HepG2 (cell line): ENCODE data around the gene SCAMP3. TPM values are rescaled to one million over a fixed set of nuclear protein-coding genes. Genes with fewer than 3 reads are reported as not detected.
A peak's percentile ranks its signal among the peaks of the same experiment; 100 is the strongest.
"Not testable (repeated sequence)": the region's sequence is repeated elsewhere in the genome, so short reads cannot be mapped to it uniquely, and the experiment has no call there.

Experiments
- ATAC-seq: fragments of 200-7000 bp; cut with Tn5 transposase; 3 replicates; pipeline ENCODE4 v1.9.1; 2020; ENCODE audit warnings: mild to moderate bottlenecking, moderate library complexity
- BruUV-seq: library from RNA; stranded (reverse); fragments of 400-500 nt; replicated peaks from 2 replicates; lab custom pipeline; 2021; lab: Mats Ljungman, UMichigan
- CTCF ChIA-PET: fragments of 300-600 bp; formaldehyde crosslinking; extraction: SDS; loops from one replicate; lab custom pipeline; 2021; ENCODE audit warnings: low total read pairs, inconsistent platforms, low intra/inter-chr PET ratio; lab: Yijun Ruan, JAX
- POLR2A ChIA-PET: fragments of 350-600 bp; sonication (Branson Sonifier 250); formaldehyde crosslinking; loops from one replicate; lab custom pipeline; 2020; ENCODE audit warnings: antibody characterized with exemption, inconsistent platforms; lab: Yijun Ruan, JAX
- DNase-seq: peaks from one replicate; pipeline ENCODE4 v3.0.0-alpha.2; 2015; ENCODE audit warnings: low spot score
- FAIRE-seq: peaks from 3 replicates; lab custom pipeline; 2011; peaks lifted over from hg19 to GRCh38; lab: Jason Lieb, UNC
- H2AFZ ChIP-seq: one replicate; pipeline ENCODE4 v1.6.1; 2011; ENCODE audit warnings: low read length, inconsistent platforms
- H3K27ac ChIP-seq: fragments of 300-600 bp; 3 replicates; pipeline ENCODE4 v1.8.0; 2011; ENCODE audit warnings: mixed run types, mild to moderate bottlenecking, mixed read lengths, low read length, inconsistent platforms; ENCODE audit not compliant: insufficient read depth; ENCODE audit errors: extremely low read length
- H3K27me3 ChIP-seq, 2 experiments: fragments of 200-600 bp in 1 of 2; 2 replicates in 1 of 2; 3 replicates in 1 of 2; pipeline versions ENCODE4 v1.6.0 to v1.8.0; 2011; ENCODE audit warnings: low read length in 2 of 2, mild to moderate bottlenecking in 2 of 2, moderate library complexity in 2 of 2, inconsistent platforms in 1 of 2; ENCODE audit not compliant: insufficient read depth in 2 of 2, control insufficient read depth in 1 of 2
- H3K36me3 ChIP-seq, 2 experiments: fragments of 200-600 bp in 1 of 2; replicated peaks in 1 of 2; 2 replicates in 1 of 2; 3 replicates in 1 of 2; pipeline versions ENCODE4 v1.5.1 to v1.8.0; 2011; ENCODE audit warnings: low read length in 2 of 2, inconsistent platforms in 1 of 2; ENCODE audit not compliant: insufficient read depth in 2 of 2, control insufficient read depth in 1 of 2
- H3K4me1 ChIP-seq: 2 replicates; pipeline ENCODE4 v1.5.1; 2012; ENCODE audit warnings: low read length, inconsistent platforms; ENCODE audit not compliant: insufficient read depth
- H3K4me2 ChIP-seq: 2 replicates; pipeline ENCODE4 v1.6.0; 2011; ENCODE audit warnings: low read depth, low read length, inconsistent platforms
- H3K4me3 ChIP-seq, 3 experiments: fragments of 200-600 bp in 1 of 3; sonication (generic), shearing (Covaris generic) in 1 of 3; replicated peaks in 1 of 3; 2 replicates each; pipeline ENCODE4 v1.5.1; 2011 to 2016; ENCODE audit warnings: low read length in 3 of 3, inconsistent platforms in 2 of 3, low read depth in 2 of 3, mild to moderate bottlenecking in 2 of 3, control low read depth in 1 of 3, mixed read lengths in 1 of 3; ENCODE audit not compliant: insufficient read depth in 1 of 3
- H3K79me2 ChIP-seq: one replicate; pipeline ENCODE4 v1.6.1; 2011; ENCODE audit warnings: low read length, inconsistent platforms; ENCODE audit not compliant: insufficient read depth
- H3K9ac ChIP-seq: 2 replicates; pipeline ENCODE4 v1.6.0; 2011; ENCODE audit warnings: mild to moderate bottlenecking, low read depth, low read length, inconsistent platforms; ENCODE audit not compliant: insufficient read depth
- H3K9me3 ChIP-seq: 2 replicates; pipeline ENCODE4 v1.5.1; 2012; ENCODE audit warnings: mild to moderate bottlenecking, low read length
- H4K20me1 ChIP-seq: 2 replicates; pipeline ENCODE4 v1.6.0; 2011; ENCODE audit warnings: inconsistent platforms, mild to moderate bottlenecking, low read length, moderate library complexity; ENCODE audit not compliant: insufficient read depth
- CEBPB ChIP-seq: IDR thresholded peaks from 2 replicates; pipeline ENCODE4 v1.6.1; 2011; ENCODE audit warnings: low read depth, low read length, improper control_type of control experiment, borderline replicate concordance
- FOSL2 ChIP-seq: sonication (generic); formaldehyde crosslinking; IDR thresholded peaks from 2 replicates; pipeline ENCODE4 v1.4.0; 2020; ENCODE audit warnings: missing genetic modification reagents
- KMT2B ChIP-seq: IDR thresholded peaks from 2 replicates; pipeline ENCODE4 v1.6.1; 2016; ENCODE audit warnings: missing genetic modification reagents, missing compliant biosample characterization
- SCMH1 ChIP-seq: sonication (generic); formaldehyde crosslinking; IDR thresholded peaks from 2 replicates; pipeline ENCODE4 v1.9.0; 2021; ENCODE audit warnings: missing genetic modification reagents, mild to moderate bottlenecking, borderline replicate concordance
- ZNF577 ChIP-seq: sonication (generic); formaldehyde crosslinking; IDR thresholded peaks from 2 replicates; pipeline ENCODE4 v1.4.0; 2020; ENCODE audit warnings: mild to moderate bottlenecking, low read depth, missing genetic modification reagents, borderline replicate concordance
- WGBS: methylation state at CpG from one replicate; pipeline ENCODE4 v1.1.6; 2017; ENCODE audit warnings: low lambda C conversion rate; 5-methylcytosine and 5-hydroxymethylcytosine counted together
- in situ Hi-C: cut with HindIII; loops from 2 replicates; pipeline ENCODE4 v1.10.0; 2017; ENCODE audit warnings: low pct_unique_long_range_greater_than_20kb; ENCODE audit not compliant: extremely low pct_ligation_motif_present
- intact Hi-C: fragments of 100-400 bp; cut with micrococcal nuclease; formaldehyde crosslinking; loops from one replicate; pipeline ENCODE4 v1.10.0; 2022; ENCODE audit not compliant: unreplicated experiment
- polyA plus RNA-seq, 8 experiments: library from polyadenylated mRNA; depleted of rRNA in 3 of 8; stranded (reverse) in 7 of 8; unstranded in 1 of 8; fragments of >200 nt; fragmentation: Illumina TruSeq in 4 of 8; extraction: Trizol in 4 of 8; gene quantifications; 2 replicates each; pipeline versions ENCODE4 v1.2.1 to v1.2.3, GENCODE V29; 2011 to 2016; ENCODE audit warnings: low read depth in 4 of 8, missing spikeins in 1 of 8, mixed read lengths in 1 of 8; ENCODE audit not compliant: insufficient read depth in 1 of 8
- total RNA-seq, 5 experiments: library from RNA; depleted of rRNA; stranded (reverse); fragments of >200 nt; fragmentation: Illumina TruSeq; extraction: Trizol; gene quantifications; 2 replicates each; pipeline ENCODE4 v1.2.3, GENCODE V29; 2016; ENCODE audit warnings: low read depth in 1 of 5
- TF ChIP-seq, protein P1 (sequence below): IDR thresholded peaks from 2 replicates; pipeline ENCODE4 v1.6.1; 2016; ENCODE audit warnings: low read depth, borderline replicate concordance

The SCAMP3 gene
- total and polyA plus RNA-seq, 2 of the 13 experiments (the other 11 are each of a cell fraction or from before 2014, with no cell fraction given), result 46.8 to 83.3 TPM

DNA sequence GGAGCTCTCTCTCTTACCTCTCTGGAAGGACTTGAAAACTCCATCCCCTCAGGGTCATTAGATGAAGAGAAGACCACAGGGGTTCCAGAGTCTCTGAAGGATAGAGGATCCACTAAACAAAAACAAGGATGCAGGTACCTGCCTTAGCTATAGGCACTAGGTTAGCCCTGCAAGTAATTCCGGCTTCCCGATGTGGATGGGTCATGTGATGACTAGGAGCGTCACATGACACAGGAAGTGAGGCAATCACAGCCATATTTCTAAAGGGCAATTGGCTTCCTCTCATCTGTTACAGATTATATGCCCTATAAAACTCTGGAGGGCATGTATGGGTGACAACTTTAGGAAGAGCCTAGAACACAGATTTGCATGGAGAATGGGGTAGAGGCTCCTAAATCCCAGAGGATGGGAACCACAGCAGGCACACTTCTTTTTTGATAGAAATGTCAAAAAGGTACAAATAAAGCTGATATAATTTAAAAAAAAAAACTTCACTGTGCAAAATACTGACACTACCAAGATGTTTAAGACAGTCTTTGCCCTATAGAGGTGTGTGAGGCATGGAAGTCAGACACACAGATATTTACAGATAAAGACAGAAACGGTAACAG lies 21.0 kb downstream of the SCAMP3 start (continued):
- peak; percentile 72 for TF ChIP-seq KMT2B (CRISPR knock-in tag)

DNA sequence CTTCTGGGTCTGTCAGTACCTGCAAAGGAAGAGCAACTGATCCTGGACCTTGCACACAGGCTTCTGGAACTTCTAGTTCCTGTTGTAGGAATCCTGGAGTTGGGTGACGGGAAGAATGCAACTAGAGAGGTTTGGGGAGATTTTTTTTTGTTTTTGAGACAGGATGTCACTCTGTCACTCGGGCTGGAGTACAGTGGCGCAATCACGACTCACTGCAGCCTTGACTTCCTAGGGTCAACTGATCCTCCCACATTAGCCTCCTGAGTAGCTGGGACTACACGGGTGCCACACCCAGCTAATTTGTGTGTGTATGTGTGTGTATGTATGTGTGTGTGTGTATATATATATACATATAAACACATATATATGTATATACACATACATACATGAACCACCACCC lies 25.7 kb downstream of the SCAMP3 start:
- POLR2A ChIA-PET, result no interaction called here
- intact Hi-C loops, result no loop called here
- H3K4me2 ChIP-seq, result no peak overlapping the region
- DNase-seq (no peak), ATAC-seq (no peak), FAIRE-seq (no peak)
- no peak overlapping the region for H2AFZ ChIP-seq
- H3K27me3 ChIP-seq, result no peaks in the 10 kb centered on the region
- no peak overlapping the region for H3K4me3 ChIP-seq
- no peak overlapping the region for H3K27ac ChIP-seq
- H3K9me3 ChIP-seq, result no peaks in the 10 kb centered on the region
- H3K36me3 ChIP-seq, result peaks cover 2 to 3% of the 10 kb centered on the region in 2 experiments; a peak in 1 of 5 replicates
- in situ Hi-C loops, result no loop called here
- no TSS peak for BruUV-seq
- H3K9ac ChIP-seq, result no peak overlapping the region
- 70% methylated on average over 5 of the region's 5 CpGs for WGBS
- peaks cover 11% of the 10 kb centered on the region for H3K4me1 ChIP-seq
- TF ChIP-seq, protein P1, sequence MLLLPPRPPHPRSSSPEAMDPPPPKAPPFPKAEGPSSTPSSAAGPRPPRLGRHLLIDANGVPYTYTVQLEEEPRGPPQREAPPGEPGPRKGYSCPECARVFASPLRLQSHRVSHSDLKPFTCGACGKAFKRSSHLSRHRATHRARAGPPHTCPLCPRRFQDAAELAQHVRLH (CRISPR knock-in tag), result no peak
- TF ChIP-seq FOSL2 (CRISPR knock-in tag) (peak; percentile 50; the same call in 1 of the 2 replicates), ZNF577 (CRISPR knock-in tag) (no peak), SCMH1 (no peak), CEBPB (peak; percentile 46; the same call in 1 of the 2 replicates)
- no peaks in the 10 kb centered on the region for H4K20me1 ChIP-seq
- H3K79me2 ChIP-seq, result no peaks in the 10 kb centered on the region
- CTCF ChIA-PET, result no interaction called here

- CTCF ChIA-PET, FAIRE-seq, BruUV-seq, POLR2A ChIA-PET, H3K79me2 ChIP-seq, H3K9me3 ChIP-seq, ATAC-seq, in situ Hi-C loops, H3K9ac ChIP-seq, H3K36me3 ChIP-seq, H3K27ac ChIP-seq, H4K20me1 ChIP-seq, H3K27me3 ChIP-seq, H3K4me2 ChIP-seq, intact Hi-C loops, H3K4me3 ChIP-seq, DNase-seq, H2AFZ ChIP-seq: not testable (repeated sequence)
- 86% methylated on average over 5 of the region's 9 CpGs for WGBS
- peaks cover 12% of the 10 kb centered on the region; the same call in 1 of the 2 replicates for H3K4me1 ChIP-seq
Measured at GRCh38 chr1:155235375-155235774, 26.8 kb downstream of the SCAMP3 start.

DNA sequence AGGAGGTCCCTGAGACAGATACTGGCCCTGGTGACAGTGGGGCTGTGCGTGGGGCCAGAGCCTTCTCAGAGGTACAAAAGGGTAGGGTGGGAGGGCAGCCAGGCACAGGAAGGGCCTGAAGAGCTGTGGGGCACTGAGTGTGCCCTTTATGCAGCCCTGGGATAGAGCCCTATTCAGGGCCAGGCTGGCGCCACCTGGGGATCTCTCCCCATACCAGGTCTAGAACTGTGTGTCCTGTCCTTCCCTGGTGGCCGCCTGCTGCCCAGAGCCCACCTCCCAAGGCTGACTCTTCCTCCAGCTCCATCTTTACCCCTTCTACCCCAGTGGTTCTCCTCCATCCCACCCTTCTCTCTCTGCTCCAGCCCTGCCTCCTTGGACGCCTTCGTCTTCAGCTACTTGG lies 28.7 kb downstream of the SCAMP3 start:
- intact Hi-C loops, H3K4me2 ChIP-seq, H3K9me3 ChIP-seq, FAIRE-seq, H3K36me3 ChIP-seq, H3K79me2 ChIP-seq, CTCF ChIA-PET, H2AFZ ChIP-seq, in situ Hi-C loops, H3K4me1 ChIP-seq, H3K27me3 ChIP-seq, BruUV-seq, H3K4me3 ChIP-seq, POLR2A ChIA-PET, H4K20me1 ChIP-seq, H3K27ac ChIP-seq, DNase-seq, H3K9ac ChIP-seq: not testable (repeated sequence)
- no CpG with 5 or more reads among the region's 5 CpGs for WGBS
- ATAC-seq, result peak; percentile 41
